HCT116 (cell line): ENCODE data around the gene SLC25A22. TPM values are rescaled to one million over a fixed set of nuclear protein-coding genes. Genes with fewer than 3 reads are reported as not detected.
A peak's percentile ranks its signal among the peaks of the same experiment; 100 is the strongest.

ENCODE experiments used
- ATAC-seq: fragments of 200-7000 bp; cut with Tn5 transposase; 2 replicates; pipeline ENCODE4 v1.9.1; 2020; ENCODE audit warnings: mild to moderate bottlenecking, moderate library complexity
- BruUV-seq: library from RNA; stranded (reverse); fragments of 400-500 nt; replicated peaks from 2 replicates; lab custom pipeline; 2021; lab: Mats Ljungman, UMichigan
- CTCF ChIA-PET: fragments of 300-600 bp; sonication (Branson Sonifier 250); formaldehyde crosslinking; loops from one replicate; lab custom pipeline; 2021; ENCODE audit warnings: antibody characterized with exemption; lab: Charles Lee
- POLR2A ChIA-PET: fragments of 300-600, 350-600 bp; sonication (Branson Sonifier 250); formaldehyde crosslinking; loops from one replicate; lab custom pipeline; 2021; ENCODE audit warnings: antibody characterized with exemption; lab: Charles Lee
- RAD21 ChIA-PET, 2 experiments: fragments of 300-600 bp; sonication (Branson Sonifier 250); formaldehyde crosslinking; loops; one replicate each; lab custom pipeline; 2023; ENCODE audit warnings: low total read pairs in 2 of 2; ENCODE audit not compliant: uncharacterized antibody in 2 of 2, unreplicated experiment in 2 of 2, low non-redundant PET in 1 of 2; lab: Charles Lee
- DNase-seq: peaks from one replicate; pipeline ENCODE4 v3.0.0-alpha.2; 2010; ENCODE audit warnings: low read depth, low spot score
- H2AFZ ChIP-seq: fragments of 200-600 bp; shearing (Covaris generic), sonication (generic); 2 replicates; pipeline ENCODE4 v1.6.1; 2017; ENCODE audit warnings: low read depth, mixed run types, mixed read lengths, antibody characterized with exemption, low read length; ENCODE audit not compliant: poor library complexity, severe bottlenecking
- H3K27ac ChIP-seq: 2 replicates; pipeline ENCODE4 v1.5.1; 2012; ENCODE audit warnings: low read depth, low read length
- H3K27me3 ChIP-seq: fragments of 200-600 bp; sonication (generic); 2 replicates; pipeline ENCODE4 v1.6.1; 2016; ENCODE audit warnings: mixed run types, low read length, mixed read lengths; ENCODE audit not compliant: insufficient read depth
- H3K36me3 ChIP-seq, 2 experiments: fragments of 200-500 bp in 1 of 2; fragments of 200-600 bp in 1 of 2; sonication (Bioruptor generic) in 1 of 2; sonication (generic) in 1 of 2; 2 replicates each; pipeline versions ENCODE4 v1.5.1 to v1.6.1; 2014 to 2016; ENCODE audit warnings: low read length in 2 of 2, inconsistent platforms in 1 of 2, mixed read lengths in 1 of 2, mixed run types in 1 of 2; ENCODE audit not compliant: insufficient read depth in 2 of 2, control insufficient read depth in 1 of 2
- H3K4me1 ChIP-seq, 2 experiments: fragments of 200-600 bp in 1 of 2; sonication (generic) in 1 of 2; 2 replicates each; pipeline versions ENCODE4 v1.5.1 to v1.6.1; 2012 to 2017; ENCODE audit warnings: low read length in 2 of 2, inconsistent platforms in 1 of 2, mild to moderate bottlenecking in 1 of 2, mixed read lengths in 1 of 2, mixed run types in 1 of 2, moderate library complexity in 1 of 2; ENCODE audit not compliant: insufficient read depth in 2 of 2, control insufficient read depth in 1 of 2
- H3K4me2 ChIP-seq: fragments of 200-600 bp; sonication (generic); 2 replicates; pipeline ENCODE4 v1.6.1; 2017; ENCODE audit warnings: mixed run types, low read length, mixed read lengths
- H3K4me3 ChIP-seq, 2 experiments: fragments of 200-600 bp in 1 of 2; sonication (generic) in 1 of 2; replicated peaks in 1 of 2; 2 replicates each; pipeline ENCODE4 v1.5.1; 2011 to 2016; ENCODE audit warnings: low read length in 2 of 2, control low read depth in 1 of 2, low read depth in 1 of 2, mild to moderate bottlenecking in 1 of 2, mixed read lengths in 1 of 2, mixed run types in 1 of 2
- H3K79me2 ChIP-seq: fragments of 200-600 bp; sonication (generic); 2 replicates; pipeline ENCODE4 v1.6.1; 2017; ENCODE audit warnings: mild to moderate bottlenecking, mixed run types, low read length, moderate library complexity, mixed read lengths; ENCODE audit not compliant: insufficient read depth
- H3K9ac ChIP-seq: fragments of 200-600 bp; sonication (generic); 2 replicates; pipeline ENCODE4 v1.6.1; 2016; ENCODE audit warnings: low read length, mixed read lengths
- H3K9me2 ChIP-seq: fragments of 200-600 bp; sonication (generic), shearing (Covaris generic); 2 replicates; pipeline ENCODE4 v1.6.1; 2017; ENCODE audit warnings: mixed run types, mild to moderate bottlenecking, moderate library complexity; ENCODE audit not compliant: insufficient read depth
- H3K9me3 ChIP-seq, 2 experiments: fragments of 200-500 bp in 1 of 2; fragments of 200-600 bp in 1 of 2; sonication (Bioruptor generic) in 1 of 2; sonication (generic) in 1 of 2; 2 replicates each; pipeline ENCODE4 v1.6.1; 2014 to 2017; ENCODE audit warnings: low read length in 2 of 2, mixed read lengths in 2 of 2, inconsistent platforms in 1 of 2, low read depth in 1 of 2, mild to moderate bottlenecking in 1 of 2, mixed run types in 1 of 2, moderate library complexity in 1 of 2; ENCODE audit not compliant: control insufficient read depth in 1 of 2, insufficient read depth in 1 of 2
- H4K20me1 ChIP-seq: fragments of 200-600 bp; sonication (generic), shearing (Covaris generic); 2 replicates; pipeline ENCODE4 v1.6.1; 2017; ENCODE audit warnings: mixed run types, mild to moderate bottlenecking, moderate library complexity; ENCODE audit not compliant: insufficient read depth
- CBX3 ChIP-seq: IDR thresholded peaks from 2 replicates; pipeline ENCODE4 v1.6.1; 2012; ENCODE audit warnings: low read depth
- CEBPB ChIP-seq: IDR thresholded peaks from 2 replicates; pipeline ENCODE4 v1.6.1; 2012; ENCODE audit warnings: low read depth
- CTCF ChIP-seq, 3 experiments: fragments of 200-600 bp in 1 of 3; sonication (generic) in 1 of 3; IDR thresholded peaks in 2 of 3; conservative IDR thresholded peaks in 1 of 3; 2 replicates each; pipeline ENCODE4 v1.5.1; 2012 to 2017; ENCODE audit warnings: low read depth in 2 of 3, low read length in 2 of 3, antibody characterized with exemption in 1 of 3, borderline replicate concordance in 1 of 3, control low read depth in 1 of 3, mild to moderate bottlenecking in 1 of 3, mixed read lengths in 1 of 3, mixed run types in 1 of 3, moderate library complexity in 1 of 3; ENCODE audit not compliant: insufficient read depth in 1 of 3
- TCF7L2 ChIP-seq: IDR thresholded peaks from 2 replicates; pipeline ENCODE4 v1.7.0; 2011; ENCODE audit warnings: borderline replicate concordance, inconsistent platforms; ENCODE audit not compliant: insufficient read depth, insufficient read length; ENCODE audit errors: extremely low read depth
- YY1 ChIP-seq: IDR thresholded peaks from 2 replicates; pipeline ENCODE4 v1.6.1; 2011; ENCODE audit warnings: low read length, low read depth, moderate library complexity, mild to moderate bottlenecking; ENCODE audit not compliant: insufficient replicate concordance; ENCODE audit errors: extremely low read depth
- ZBTB33 ChIP-seq: IDR thresholded peaks from 2 replicates; pipeline ENCODE4 v1.6.1; 2011; ENCODE audit warnings: mild to moderate bottlenecking, low read length, moderate library complexity; ENCODE audit not compliant: insufficient replicate concordance; ENCODE audit errors: extremely low read depth
- ZNF274 ChIP-seq: fragments of 200-500 bp; sonication (Bioruptor generic); IDR thresholded peaks from 2 replicates; pipeline ENCODE4 v1.6.1; 2014; ENCODE audit warnings: mild to moderate bottlenecking, low read depth, low read length, inconsistent platforms
- intact Hi-C: fragments of 100-400 bp; cut with micrococcal nuclease; formaldehyde crosslinking; loops from 2 replicates; pipeline ENCODE4 v1.10.0; 2022
- total RNA-seq: library from RNA; stranded (reverse); gene quantifications from one replicate; pipeline ENCODE4 v1.2.1, GENCODE V29; 2021; ENCODE audit not compliant: unreplicated experiment

SLC25A22 gene
- total RNA-seq, 1 experiment from 2014 or later = 62.0 TPM

GRCh38 chr11:776263-776560 lies 21.9 kb downstream of the SLC25A22 start (continued):
- TF ChIP-seq ZBTB33 = no peak

DNA sequence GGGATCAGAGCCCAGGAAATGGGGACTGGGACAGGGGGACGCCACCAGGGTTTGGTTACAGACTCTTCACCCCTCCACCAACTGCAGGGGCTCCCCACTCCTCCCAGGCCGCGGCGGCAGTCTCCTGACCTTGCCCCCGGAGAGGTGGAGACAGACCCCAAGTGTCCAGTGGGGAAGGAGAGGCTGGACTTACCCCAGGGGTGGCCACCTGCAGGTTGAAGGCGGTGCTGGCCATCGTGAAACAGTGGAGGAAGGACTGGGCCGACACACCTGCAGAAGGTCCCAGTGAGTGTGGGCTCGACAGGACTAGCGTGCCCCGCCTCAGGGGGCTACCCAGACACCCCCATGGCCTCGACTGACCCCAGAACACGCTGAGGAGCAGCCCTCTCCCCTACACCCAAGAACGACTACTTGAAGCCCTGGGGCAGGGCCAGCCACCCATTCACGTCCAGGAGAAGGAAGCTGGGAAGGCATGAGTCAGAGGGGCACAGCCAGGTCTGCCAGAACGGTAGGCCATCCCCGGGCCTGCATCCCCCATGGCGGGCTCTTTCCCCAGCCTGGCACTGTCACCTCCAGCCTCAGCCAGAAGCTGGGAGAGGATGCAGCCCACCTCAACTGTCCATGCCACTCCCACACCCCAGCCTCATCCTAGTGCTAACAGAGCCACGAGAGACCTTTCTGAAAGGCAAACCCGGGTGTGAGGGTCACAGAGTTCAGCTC lies 23.0 kb downstream of the SLC25A22 start:
- Histone ChIP-seq H3K9ac (peak overlapping the region; percentile 99), H3K9me3 (no peaks in the 10 kb centered on the region), H3K79me2 (peaks cover 89% of the 10 kb centered on the region), H3K36me3 (peaks cover 18 to 38% of the 10 kb centered on the region in 2 experiments; a peak in 3 of 4 replicates), H2AFZ (no peak overlapping the region), H3K27ac (peak overlapping the region; percentile 95; the same call in 1 of the 2 replicates), H3K4me1 (peaks cover 15 to 32% of the 10 kb centered on the region in 2 experiments), H3K9me2 (no peaks in the 10 kb centered on the region), H3K4me2 (peak overlapping the region; percentile 92), H3K4me3 (peak overlapping the region; percentile 4 to 9; a peak in 2 of 4 replicates), H4K20me1 (no peaks in the 10 kb centered on the region), H3K27me3 (no peaks in the 10 kb centered on the region)
- 0 out of 6 replicates have a peak, but pooled peaks of 1 of the 3 experiments have one; percentile 5 for TF ChIP-seq CTCF (IDR thresholded peaks at IDR 0.05 in 2 of 3, conservative IDR thresholded peaks at IDR 0.05 in 1 of 3; ENCODE audit: borderline replicate concordance in 1 of 3, insufficient read depth in 1 of 3, low read depth in 2 of 3, low read length in 2 of 3)
- no peak for TF ChIP-seq CEBPB
- no peak for TF ChIP-seq ZNF274
- TF ChIP-seq YY1 = no peak
- TF ChIP-seq CBX3 = no peak
- no peak for TF ChIP-seq TCF7L2
- TF ChIP-seq ZBTB33 = no peak
- no peak for DNase-seq
- ChIA-PET RAD21 (no interaction called here), CTCF (interaction anchor here (1.0 to 1.7 kb wide), 4 partner anchors 9 to 33 kb away, joined by 3 to 4 read pairs (median 3); no protein-coding TSS in a partner anchor), POLR2A (interaction anchor here (0.8 kb wide), 1 partner anchor 11 kb away, joined by 4 read pairs; no protein-coding TSS in a partner anchor)
- no peak for ATAC-seq
- intact Hi-C loops = no loop called here
- no TSS peak for BruUV-seq
